Muscle of leg (tissue), 11 donors: Measurements from ENCODE around the gene POLE4. TPM values are rescaled to one million over a fixed set of nuclear protein-coding genes. Genes with fewer than 3 reads are reported as not detected.

Source experiments
- DNase-seq: peaks from one replicate; pipeline ENCODE4 v3.0.0; 2013
- H3K27ac ChIP-seq: one replicate; pipeline ENCODE4 v1.5.1; 2013; ENCODE audit warnings: mild to moderate bottlenecking, low read length, control low read depth
- H3K27me3 ChIP-seq: one replicate; pipeline ENCODE4 v1.6.1; 2013; ENCODE audit warnings: low read length; ENCODE audit not compliant: control insufficient read depth, insufficient read depth
- H3K36me3 ChIP-seq: one replicate; pipeline ENCODE4 v1.6.1; 2013; ENCODE audit warnings: low read length; ENCODE audit not compliant: control insufficient read depth, insufficient read depth
- H3K4me1 ChIP-seq: one replicate; pipeline ENCODE4 v1.6.1; 2013; ENCODE audit warnings: low read length; ENCODE audit not compliant: control insufficient read depth, insufficient read depth
- H3K4me3 ChIP-seq: one replicate; pipeline ENCODE4 v1.5.1; 2013; ENCODE audit warnings: low read length, control low read depth
- H3K9me3 ChIP-seq: replicated peaks from 2 replicates; pipeline ENCODE4 v1.6.1; 2013; ENCODE audit warnings: low read depth, low read length; ENCODE audit not compliant: control insufficient read depth
- WGBS: methylation state at CpG from one replicate; pipeline ENCODE4 v1.1.5; 2013; ENCODE audit warnings: missing lambda C conversion rate; ENCODE audit not compliant: insufficient coverage; 5-methylcytosine and 5-hydroxymethylcytosine counted together
- polyA plus RNA-seq, 8 donors: library from polyadenylated mRNA; unstranded; fragments of 120-200 nt; gene quantifications; one replicate each; pipeline versions ENCODE4 v1.2.1 to v1.2.3, GENCODE V29; 2013; ENCODE audit warnings: inconsistent platforms in 1 of 8, low replicate concordance in 1 of 8; ENCODE audit not compliant: insufficient read length in 8 of 8, insufficient read depth in 1 of 8
- total RNA-seq: library from RNA; stranded (reverse); fragments of 120-200 nt; gene quantifications from one replicate; pipeline ENCODE4 v1.2.4, GENCODE V29; 2013

POLE4 gene
- total and polyA plus RNA-seq, 9 donors = 43.8 to 62.6 (median 51.9) TPM

DNA sequence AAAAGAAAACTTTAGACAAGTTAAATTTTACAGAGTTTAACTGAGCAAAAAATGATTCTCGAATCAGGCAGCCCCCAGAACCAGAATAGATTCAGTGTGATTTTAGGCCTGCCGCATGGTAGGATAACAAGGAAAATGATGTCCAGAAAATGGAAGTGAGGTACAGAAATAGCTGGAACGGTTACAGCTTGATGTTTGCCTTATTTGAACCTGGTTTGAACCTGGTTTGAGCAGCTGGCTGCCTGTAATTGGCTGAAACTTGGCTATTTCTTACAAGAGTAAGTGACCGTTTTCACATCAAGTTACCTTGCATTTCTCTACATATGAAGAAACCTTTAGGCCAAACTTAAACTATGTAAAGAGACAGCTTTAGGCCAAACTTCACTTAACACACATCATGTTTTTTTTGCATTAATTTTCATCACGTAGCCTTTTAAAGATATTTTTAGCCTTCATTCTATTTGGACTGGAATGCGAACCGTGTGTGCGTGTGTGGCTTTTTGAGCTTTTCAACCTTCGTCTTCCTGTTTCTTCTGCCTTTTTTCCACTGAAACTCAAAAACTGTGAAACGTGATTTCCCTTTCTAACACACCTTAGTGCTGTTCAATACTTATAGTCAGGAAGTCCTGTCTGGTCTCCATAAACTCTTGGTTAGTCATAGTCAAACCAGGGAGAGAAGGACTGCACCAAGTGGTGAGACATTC lies 4.5 kb upstream of the POLE4 start:
- Histone ChIP-seq H3K27ac (no peak overlapping the region), H3K36me3 (peaks cover 4% of the 10 kb centered on the region), H3K9me3 (peaks cover 11% of the 10 kb centered on the region), H3K27me3 (no peaks in the 10 kb centered on the region), H3K4me1 (peaks cover 5% of the 10 kb centered on the region), H3K4me3 (no peak overlapping the region)
- no peak for DNase-seq
- 75% methylated on average over 4 of the region's 10 CpGs for WGBS

GRCh38 chr2:74954500-74954874 lies 4.0 kb upstream of the POLE4 start:
- Histone ChIP-seq H3K4me1 (peaks cover 9% of the 10 kb centered on the region), H3K4me3 (no peak overlapping the region), H3K27me3 (no peaks in the 10 kb centered on the region), H3K9me3 (peaks cover 14% of the 10 kb centered on the region), H3K27ac (no peak overlapping the region), H3K36me3 (peaks cover 4% of the 10 kb centered on the region)
- no CpG with 5 or more reads among the region's 4 CpGs for WGBS
- DNase-seq = no peak

DNA sequence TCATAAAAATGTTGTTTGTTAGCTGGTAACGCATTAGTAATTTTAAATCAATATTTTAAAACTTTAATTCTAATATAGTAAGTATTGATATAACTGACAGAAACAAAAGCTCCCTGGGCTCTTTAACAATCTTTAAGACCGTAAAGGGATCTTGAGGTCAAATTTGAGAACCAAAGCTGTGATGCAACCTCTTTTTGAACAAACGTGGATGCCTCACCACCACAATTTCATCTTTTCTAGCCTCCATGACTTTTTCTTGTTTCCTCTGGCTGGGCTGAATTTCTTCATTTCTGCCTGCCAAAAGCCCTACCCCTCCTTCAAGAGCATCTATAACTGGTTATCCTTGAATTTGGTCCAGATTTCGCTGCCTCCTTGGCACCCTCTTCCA lies 563 bp upstream of the POLE4 start:
- Histone ChIP-seq H3K27ac (peak overlapping the region; percentile 86), H3K4me1 (peaks cover 9% of the 10 kb centered on the region), H3K4me3 (peak overlapping the region; percentile 71), H3K9me3 (peaks cover 9% of the 10 kb centered on the region), H3K36me3 (peaks cover 9% of the 10 kb centered on the region), H3K27me3 (no peaks in the 10 kb centered on the region)
- WGBS = 36% methylated on average over 3 of the region's 4 CpGs
- DNase-seq = no peak

- H3K4me1 ChIP-seq = peaks cover 9% of the 10 kb centered on the region
- H3K27ac ChIP-seq = peak overlapping the region; percentile 60
- peak overlapping the region; percentile 71 for H3K4me3 ChIP-seq
- H3K9me3 ChIP-seq = peaks cover 9% of the 10 kb centered on the region
- H3K36me3 ChIP-seq = peaks cover 9% of the 10 kb centered on the region
- 93% methylated on average over 6 of the region's 10 CpGs for WGBS
- no peaks in the 10 kb centered on the region for H3K27me3 ChIP-seq
- DNase-seq = no peak
These were observed 786 bp downstream of the POLE4 start for GRCh38 chr2:74959106-74959751.

- WGBS = no CpG with 5 or more reads among the region's 1 CpG
- Histone ChIP-seq H3K36me3 (peaks cover 6% of the 10 kb centered on the region), H3K27ac (no peak overlapping the region), H3K9me3 (peaks cover 2% of the 10 kb centered on the region), H3K27me3 (no peaks in the 10 kb centered on the region), H3K4me3 (no peak overlapping the region), H3K4me1 (no peaks in the 10 kb centered on the region)
- DNase-seq = no peak
These were observed 8.4 kb downstream of the POLE4 start for GRCh38 chr2:74966887-74967286.

DNA sequence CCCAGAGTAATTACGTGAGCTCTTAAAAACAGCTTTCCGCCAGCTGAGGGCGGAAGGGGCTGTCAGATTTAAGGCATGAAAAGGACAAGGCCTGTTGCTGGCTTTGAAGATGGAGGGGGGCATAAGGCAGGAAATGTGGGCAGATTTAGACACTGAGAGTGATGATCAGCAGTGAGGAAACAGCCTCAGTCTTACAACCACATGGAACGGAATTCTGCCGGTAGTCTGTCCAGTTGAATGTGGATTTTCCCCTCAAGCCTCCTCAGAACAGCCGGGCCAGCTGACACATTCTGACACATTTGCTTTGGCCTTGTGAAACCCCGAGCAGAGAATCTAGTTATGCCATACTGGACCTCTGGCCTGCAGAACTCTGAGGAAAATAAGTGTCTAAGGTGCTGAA lies 16.6 kb downstream of the POLE4 start:
- Histone ChIP-seq H3K4me3 (no peak overlapping the region), H3K9me3 (no peaks in the 10 kb centered on the region), H3K27ac (no peak overlapping the region), H3K36me3 (no peaks in the 10 kb centered on the region), H3K4me1 (no peaks in the 10 kb centered on the region), H3K27me3 (no peaks in the 10 kb centered on the region)
- WGBS = 75% methylated on average over 3 of the region's 7 CpGs
- DNase-seq = no peak

- DNase-seq = no peak
- H3K4me3 ChIP-seq = no peak overlapping the region
- no peaks in the 10 kb centered on the region for H3K27me3 ChIP-seq
- H3K9me3 ChIP-seq = no peaks in the 10 kb centered on the region
- no peak overlapping the region for H3K27ac ChIP-seq
- H3K36me3 ChIP-seq = no peaks in the 10 kb centered on the region
- peaks cover 1% of the 10 kb centered on the region for H3K4me1 ChIP-seq
These were observed 21.4 kb downstream of the POLE4 start for GRCh38 chr2:74979844-74980243.

- 67% methylated on average over 1 of the region's 3 CpGs for WGBS
- Histone ChIP-seq H3K27me3 (no peaks in the 10 kb centered on the region), H3K4me3 (no peak overlapping the region), H3K36me3 (no peaks in the 10 kb centered on the region), H3K27ac (no peak overlapping the region), H3K4me1 (peaks cover 15% of the 10 kb centered on the region), H3K9me3 (no peaks in the 10 kb centered on the region)
- no peak for DNase-seq
These were observed 24.1 kb downstream of the POLE4 start for GRCh38 chr2:74982577-74982976.

DNA sequence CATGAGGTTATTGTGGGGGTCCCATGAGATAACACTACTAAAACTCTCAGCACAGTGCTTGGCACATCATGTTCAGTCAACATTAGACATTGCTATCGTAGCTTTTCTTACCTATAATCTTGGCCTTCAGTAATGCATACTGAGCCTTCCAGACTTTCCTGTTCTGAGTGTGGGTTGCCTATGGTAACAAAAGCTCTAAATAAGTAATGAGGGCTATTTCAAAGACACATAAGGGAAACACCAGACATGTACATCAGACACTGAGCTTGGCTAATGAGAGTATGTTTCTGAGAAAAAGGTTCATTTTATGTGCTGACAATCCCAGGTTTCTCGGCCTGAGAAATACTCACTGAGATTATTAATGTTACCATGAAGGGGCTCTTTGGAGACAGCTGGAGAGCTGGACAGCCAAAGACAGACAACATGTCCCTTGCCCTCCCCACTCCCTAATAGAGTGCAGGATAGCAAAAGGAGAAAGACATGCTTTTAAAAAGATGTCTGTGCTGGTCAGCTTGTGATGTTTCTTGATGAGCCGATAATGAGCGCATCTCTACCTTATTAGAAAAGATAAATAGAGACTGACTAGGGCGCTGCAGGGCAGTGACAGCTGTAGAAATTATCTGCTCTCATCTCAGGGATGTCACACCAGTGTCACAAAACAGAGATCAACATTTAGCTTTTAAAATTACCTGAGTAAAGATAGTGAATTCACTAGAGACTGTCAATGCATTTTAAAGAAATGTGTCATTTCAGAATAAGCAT lies 25.4 kb downstream of the POLE4 start:
- Histone ChIP-seq H3K4me1 (peaks cover 15% of the 10 kb centered on the region), H3K4me3 (no peak overlapping the region), H3K9me3 (no peaks in the 10 kb centered on the region), H3K27me3 (no peaks in the 10 kb centered on the region), H3K27ac (no peak overlapping the region), H3K36me3 (no peaks in the 10 kb centered on the region)
- DNase-seq = no peak
- WGBS = no CpG with 5 or more reads among the region's 5 CpGs

- Histone ChIP-seq H3K9me3 (no peaks in the 10 kb centered on the region), H3K36me3 (no peaks in the 10 kb centered on the region), H3K4me1 (peaks cover 15% of the 10 kb centered on the region), H3K27ac (no peak overlapping the region), H3K4me3 (no peak overlapping the region), H3K27me3 (no peaks in the 10 kb centered on the region)
- 73% methylated on average over 2 of the region's 3 CpGs for WGBS
- no peak for DNase-seq
These were observed 26.6 kb downstream of the POLE4 start for GRCh38 chr2:74984947-74985637.
